Astrocyte of the cerebellum (primary cell): ENCODE data around the gene FARS2.

Source experiments
- DNase-seq: peaks from one replicate; pipeline ENCODE4 v3.0.0-alpha.2; 2011; ENCODE audit warnings: low read depth
- H3K4me3 ChIP-seq: 2 replicates; pipeline ENCODE4 v1.5.1; 2011; ENCODE audit warnings: mild to moderate bottlenecking, low read depth, low read length, moderate library complexity
- in situ Hi-C: cut with HindIII; loops from 2 replicates; pipeline ENCODE4 v1.10.0; 2017; ENCODE audit warnings: low sequenced_read_pairs
- TF ChIP-seq, protein P1 (sequence below): IDR thresholded peaks from 2 replicates; pipeline ENCODE4 v1.5.1; 2012; ENCODE audit warnings: low read length, low read depth, moderate library complexity, mild to moderate bottlenecking; ENCODE audit errors: missing control alignments

Gene FARS2

DNA sequence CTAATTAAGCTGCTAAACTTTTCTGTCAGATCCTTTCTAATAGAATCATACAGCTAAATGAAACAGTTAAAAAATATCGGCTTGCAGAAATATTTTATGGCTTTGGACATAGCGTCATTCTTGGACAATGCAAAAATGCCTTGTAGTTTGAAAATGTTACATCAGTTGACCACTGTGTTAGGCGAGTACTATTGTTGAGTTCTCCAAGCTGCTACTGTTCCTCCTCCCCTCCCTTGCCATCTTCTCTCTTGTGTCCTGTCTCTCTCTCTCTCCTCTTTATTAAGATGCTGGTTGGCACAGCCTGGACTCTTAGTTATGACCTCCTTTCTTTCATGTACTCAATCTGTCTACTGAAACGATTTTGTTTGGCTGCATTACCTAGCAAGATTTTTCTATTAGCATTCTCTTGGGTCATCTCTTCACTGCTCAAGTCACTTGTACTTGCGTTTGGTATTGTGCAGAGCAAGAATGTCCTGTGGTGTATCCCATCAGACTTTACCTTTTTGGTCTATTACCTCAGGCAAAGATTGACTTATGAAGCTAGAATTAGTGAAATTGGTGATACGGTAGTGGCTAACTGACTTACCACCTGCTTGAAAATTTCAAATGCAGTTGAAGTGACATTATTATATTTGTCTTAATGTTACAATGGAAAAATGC lies 127.9 kb downstream of the FARS2 start:
- DNase-seq = no peak
- in situ Hi-C loops = loop anchor here (25.0 kb wide), 1 partner anchor 252 kb away; no protein-coding TSS in a partner anchor
- TF ChIP-seq, protein P1, sequence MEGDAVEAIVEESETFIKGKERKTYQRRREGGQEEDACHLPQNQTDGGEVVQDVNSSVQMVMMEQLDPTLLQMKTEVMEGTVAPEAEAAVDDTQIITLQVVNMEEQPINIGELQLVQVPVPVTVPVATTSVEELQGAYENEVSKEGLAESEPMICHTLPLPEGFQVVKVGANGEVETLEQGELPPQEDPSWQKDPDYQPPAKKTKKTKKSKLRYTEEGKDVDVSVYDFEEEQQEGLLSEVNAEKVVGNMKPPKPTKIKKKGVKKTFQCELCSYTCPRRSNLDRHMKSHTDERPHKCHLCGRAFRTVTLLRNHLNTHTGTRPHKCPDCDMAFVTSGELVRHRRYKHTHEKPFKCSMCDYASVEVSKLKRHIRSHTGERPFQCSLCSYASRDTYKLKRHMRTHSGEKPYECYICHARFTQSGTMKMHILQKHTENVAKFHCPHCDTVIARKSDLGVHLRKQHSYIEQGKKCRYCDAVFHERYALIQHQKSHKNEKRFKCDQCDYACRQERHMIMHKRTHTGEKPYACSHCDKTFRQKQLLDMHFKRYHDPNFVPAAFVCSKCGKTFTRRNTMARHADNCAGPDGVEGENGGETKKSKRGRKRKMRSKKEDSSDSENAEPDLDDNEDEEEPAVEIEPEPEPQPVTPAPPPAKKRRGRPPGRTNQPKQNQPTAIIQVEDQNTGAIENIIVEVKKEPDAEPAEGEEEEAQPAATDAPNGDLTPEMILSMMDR = no peak
- no peak overlapping the region for H3K4me3 ChIP-seq

DNA sequence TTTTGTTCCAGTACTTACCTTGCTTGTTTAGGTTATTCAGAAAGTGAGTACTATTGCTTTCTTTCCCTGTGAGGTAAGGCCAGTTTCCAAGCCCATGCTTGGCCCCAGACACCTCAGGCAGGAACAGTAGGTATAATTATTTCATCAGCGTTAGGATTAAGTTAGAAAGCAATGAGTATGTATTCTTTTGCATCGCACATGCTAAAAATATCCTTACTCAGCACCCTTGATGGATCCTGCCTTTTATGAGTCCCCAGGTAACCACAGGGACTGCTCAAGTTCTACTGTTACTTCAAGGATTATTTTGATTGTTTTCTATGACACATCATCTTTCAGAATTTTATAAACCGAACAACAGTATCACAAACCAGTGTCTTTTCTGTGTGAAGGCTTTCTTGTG lies 128.9 kb downstream of the FARS2 start:
- TF ChIP-seq, protein P1 = no peak
- DNase-seq = no peak
- in situ Hi-C loops = loop anchor here (25.0 kb wide), 1 partner anchor 253 kb away; no protein-coding TSS in a partner anchor
- H3K4me3 ChIP-seq = no peak overlapping the region

DNA sequence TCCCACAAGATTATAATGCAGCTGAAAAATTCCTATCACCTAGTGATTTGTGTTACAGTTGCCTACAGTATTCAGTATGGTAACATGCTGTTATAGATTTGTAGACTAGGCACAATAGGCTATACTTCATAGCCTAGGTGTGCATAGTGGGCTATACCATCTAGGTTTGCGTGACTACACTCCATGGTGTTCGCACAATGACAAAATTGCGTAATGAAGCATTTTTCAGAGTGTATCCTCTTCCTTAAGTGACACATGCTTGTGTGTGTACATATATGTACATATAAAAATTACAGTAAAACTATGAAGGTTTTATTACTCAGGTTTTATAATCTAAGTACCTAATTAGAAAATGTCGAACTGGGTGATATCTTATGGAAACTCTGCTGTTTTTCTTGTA lies 133.0 kb downstream of the FARS2 start:
- in situ Hi-C loops = loop anchor here (25.0 kb wide), 1 partner anchor 257 kb away; no protein-coding TSS in a partner anchor
- TF ChIP-seq, protein P1 = no peak
- DNase-seq = no peak
- H3K4me3 ChIP-seq = no peak overlapping the region

DNA sequence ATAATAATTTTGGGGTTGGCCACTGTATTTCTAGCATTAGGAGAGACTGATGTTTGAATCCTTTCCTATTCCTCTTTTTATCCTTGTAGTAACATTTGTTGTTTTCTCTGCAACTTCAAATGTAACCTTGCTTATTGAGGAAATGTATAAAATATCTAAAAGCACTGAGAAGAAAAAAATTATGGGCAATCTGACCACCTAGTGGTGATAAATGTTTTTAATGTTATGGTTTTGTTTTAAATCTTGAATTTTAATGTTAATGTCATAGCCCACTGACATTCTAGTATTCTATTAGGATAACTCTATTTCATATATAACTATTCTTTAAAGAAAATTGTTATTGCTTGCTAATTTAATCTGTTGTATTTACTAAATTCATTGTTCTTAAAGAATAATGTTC lies 134.4 kb downstream of the FARS2 start:
- in situ Hi-C loops = loop anchor here (25.0 kb wide), 1 partner anchor 258 kb away; no protein-coding TSS in a partner anchor
- DNase-seq = no peak
- TF ChIP-seq, protein P1 = no peak
- no peak overlapping the region for H3K4me3 ChIP-seq

DNA sequence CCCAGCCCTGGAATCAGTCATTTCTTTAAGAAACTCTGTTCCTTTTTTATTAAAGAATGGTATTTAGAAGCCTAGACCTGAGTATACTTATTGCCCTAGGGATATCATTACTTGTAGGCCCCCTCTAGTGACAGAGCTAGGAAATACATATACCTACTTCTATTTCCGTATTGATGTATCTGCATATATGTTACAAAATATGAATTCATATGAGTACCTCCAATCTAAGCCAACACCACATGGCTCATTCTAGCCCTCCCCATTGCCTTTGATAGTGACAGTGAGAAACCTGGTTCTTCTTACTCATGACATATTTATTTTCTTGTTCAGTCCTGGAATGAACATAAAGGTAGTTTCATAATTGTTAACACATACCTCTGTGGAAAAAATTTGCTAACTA lies 137.2 kb downstream of the FARS2 start:
- TF ChIP-seq, protein P1 = peak; percentile 49
- H3K4me3 ChIP-seq = no peak overlapping the region
- DNase-seq = no peak
- in situ Hi-C loops = loop anchor here (25.0 kb wide), 1 partner anchor 261 kb away; no protein-coding TSS in a partner anchor

DNA sequence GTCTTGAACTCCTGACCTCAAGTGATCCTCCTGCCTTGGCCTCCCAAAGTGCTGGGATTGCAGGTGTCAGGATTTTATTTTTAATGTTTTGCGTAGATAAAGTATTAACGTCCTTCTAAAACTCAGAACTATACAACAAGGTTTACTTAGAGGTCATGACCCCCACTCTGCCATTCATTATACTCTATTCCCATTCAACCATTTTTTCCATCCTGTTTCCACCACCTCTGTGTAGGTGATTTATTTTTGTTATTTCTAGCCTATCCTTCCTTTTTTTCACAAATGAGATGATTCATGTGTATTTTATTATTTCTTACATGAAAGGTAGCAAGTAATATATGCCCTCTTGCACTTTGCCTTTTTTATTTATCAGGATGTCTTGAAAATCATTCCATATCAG lies 138.1 kb downstream of the FARS2 start:
- in situ Hi-C loops = loop anchor here (25.0 kb wide), 1 partner anchor 262 kb away; no protein-coding TSS in a partner anchor
- no peak for DNase-seq
- TF ChIP-seq, protein P1 = no peak
- H3K4me3 ChIP-seq = no peak overlapping the region
